Smooth muscle cell (in vitro differentiated cells): Measurements from ENCODE around the gene CERS1. TPM values are rescaled to one million over a fixed set of nuclear protein-coding genes. Genes with fewer than 3 reads are reported as not detected.

Experiments
- DNase-seq: peaks from one replicate; lab custom pipeline; 2025; ENCODE audit not compliant: unreplicated experiment; lab: John Stamatoyannopoulos, UW
- H2AFZ ChIP-seq: fragments of 200-600 bp; sonication (generic); 2 replicates; pipeline ENCODE4 v1.6.0; 2016; ENCODE audit warnings: antibody characterized with exemption, low read depth, mild to moderate bottlenecking
- H3F3A ChIP-seq: fragments of 200-600 bp; sonication (generic); 2 replicates; pipeline ENCODE4 v1.6.0; 2017; ENCODE audit warnings: antibody characterized with exemption, low read depth
- H3K27ac ChIP-seq: fragments of 200-600 bp; sonication (generic); 2 replicates; pipeline ENCODE4 v1.5.1; 2016; ENCODE audit warnings: low read depth, mild to moderate bottlenecking
- H3K27me3 ChIP-seq: fragments of 200-600 bp; sonication (generic); 2 replicates; pipeline ENCODE4 v1.6.1; 2016; ENCODE audit warnings: low read depth, mild to moderate bottlenecking
- H3K36me3 ChIP-seq: fragments of 200-600 bp; sonication (generic); 2 replicates; pipeline ENCODE4 v1.5.1; 2016; ENCODE audit warnings: low read depth
- H3K4me1 ChIP-seq: fragments of 200-600 bp; sonication (generic); 2 replicates; pipeline ENCODE4 v1.5.1; 2016; ENCODE audit warnings: low read depth
- H3K4me2 ChIP-seq: fragments of 200-600 bp; sonication (generic); 2 replicates; pipeline ENCODE4 v1.6.0; 2016; ENCODE audit warnings: mild to moderate bottlenecking
- H3K4me3 ChIP-seq: fragments of 200-600 bp; sonication (generic); 2 replicates; pipeline ENCODE4 v1.5.1; 2016; ENCODE audit warnings: mild to moderate bottlenecking
- H3K79me2 ChIP-seq: fragments of 200-600 bp; sonication (generic); 2 replicates; pipeline ENCODE4 v1.6.0; 2016; ENCODE audit warnings: low read depth, mild to moderate bottlenecking
- H3K9ac ChIP-seq: fragments of 200-600 bp; sonication (generic); 2 replicates; pipeline ENCODE4 v1.6.0; 2016; ENCODE audit warnings: low read depth
- H3K9me3 ChIP-seq: fragments of 200-600 bp; sonication (generic); replicated peaks from 2 replicates; pipeline ENCODE4 v1.5.1; 2016; ENCODE audit warnings: low read depth
- H4K20me1 ChIP-seq: fragments of 200-600 bp; sonication (generic); 2 replicates; pipeline ENCODE4 v1.6.0; 2016; ENCODE audit warnings: low read depth
- CTCF ChIP-seq: fragments of 200-600 bp; sonication (generic); IDR thresholded peaks from 2 replicates; pipeline ENCODE4 v1.5.1; 2017; ENCODE audit warnings: borderline replicate concordance, mild to moderate bottlenecking, antibody characterized with exemption; ENCODE audit not compliant: insufficient read depth, poor library complexity, severe bottlenecking
- WGBS: methylation state at CpG from one replicate; pipeline ENCODE4 v1.1.7; 2016; ENCODE audit warnings: low lambda C conversion rate; 5-methylcytosine and 5-hydroxymethylcytosine counted together
- polyA plus RNA-seq: library from polyadenylated mRNA; unstranded; fragments of >200 nt; fragmentation: Nextera tagmentation; extraction: Ambion mirVana; gene quantifications from 2 replicates; pipeline ENCODE4 v1.2.1, GENCODE V29; 2016
- total RNA-seq: library from RNA; depleted of rRNA; stranded (reverse); fragments of >200 nt; gene quantifications from 2 replicates; pipeline ENCODE4 v1.2.3, GENCODE V29; 2014

CERS1 gene
- total and polyA plus RNA-seq, 2 experiments from 2014 or later: 2.4 to 4.2 TPM

- H3K79me2 ChIP-seq: no peaks in the 10 kb centered on the region
- H4K20me1 ChIP-seq: peaks cover 40% of the 10 kb centered on the region
- WGBS: 97% methylated on average over 21 of the region's 21 CpGs
- no peaks in the 10 kb centered on the region for H3K36me3 ChIP-seq
- no peak for TF ChIP-seq CTCF
- no peak overlapping the region for H3K27ac ChIP-seq
- DNase-seq: no peak
- no peaks in the 10 kb centered on the region for H3K4me1 ChIP-seq
- no peak overlapping the region for H3K4me2 ChIP-seq
- no peak overlapping the region for H2AFZ ChIP-seq
- H3K9ac ChIP-seq: no peak overlapping the region
- H3F3A ChIP-seq: no peaks in the 10 kb centered on the region
- no peak overlapping the region for H3K4me3 ChIP-seq
- no peaks in the 10 kb centered on the region for H3K9me3 ChIP-seq
- H3K27me3 ChIP-seq: no peaks in the 10 kb centered on the region
Observed at GRCh38 chr19:18858906-18859646, 36.9 kb downstream of the CERS1 start.

- Histone ChIP-seq H3K36me3 (no peaks in the 10 kb centered on the region), H3K79me2 (no peaks in the 10 kb centered on the region), H3K4me3 (no peak overlapping the region), H3K9me3 (no peaks in the 10 kb centered on the region), H3K4me2 (no peak overlapping the region), H3K27ac (no peak overlapping the region), H2AFZ (no peak overlapping the region), H3F3A (no peaks in the 10 kb centered on the region), H3K9ac (no peak overlapping the region), H4K20me1 (peaks cover 42% of the 10 kb centered on the region), H3K27me3 (no peaks in the 10 kb centered on the region), H3K4me1 (no peaks in the 10 kb centered on the region)
- no peak for DNase-seq
- WGBS: 98% methylated on average over 13 of the region's 13 CpGs
- no peak for TF ChIP-seq CTCF
Observed at GRCh38 chr19:18857223-18857622, 38.7 kb downstream of the CERS1 start.

- no peaks in the 10 kb centered on the region for H3K9me3 ChIP-seq
- H3K4me1 ChIP-seq: no peaks in the 10 kb centered on the region
- no peak for DNase-seq
- H3K27me3 ChIP-seq: no peaks in the 10 kb centered on the region
- H3K27ac ChIP-seq: no peak overlapping the region
- peaks cover under 1% of the 10 kb centered on the region for H3K79me2 ChIP-seq
- no peaks in the 10 kb centered on the region for H3K36me3 ChIP-seq
- no peak overlapping the region for H2AFZ ChIP-seq
- WGBS: 95% methylated on average over 22 of the region's 22 CpGs
- H4K20me1 ChIP-seq: peaks cover 49% of the 10 kb centered on the region
- H3K9ac ChIP-seq: no peak overlapping the region
- TF ChIP-seq CTCF: peak; percentile 7
- H3K4me2 ChIP-seq: no peak overlapping the region
- no peak overlapping the region for H3K4me3 ChIP-seq
- H3F3A ChIP-seq: no peaks in the 10 kb centered on the region
Observed at GRCh38 chr19:18856385-18857126, 39.4 kb downstream of the CERS1 start.
